ENCODE measurements around the gene CCNO. TPM values are rescaled to one million over a fixed set of nuclear protein-coding genes. Genes with fewer than 3 reads are reported as not detected.

CCNO gene
- polyA plus RNA-seq, 1 experiment, result not detected

DNA sequence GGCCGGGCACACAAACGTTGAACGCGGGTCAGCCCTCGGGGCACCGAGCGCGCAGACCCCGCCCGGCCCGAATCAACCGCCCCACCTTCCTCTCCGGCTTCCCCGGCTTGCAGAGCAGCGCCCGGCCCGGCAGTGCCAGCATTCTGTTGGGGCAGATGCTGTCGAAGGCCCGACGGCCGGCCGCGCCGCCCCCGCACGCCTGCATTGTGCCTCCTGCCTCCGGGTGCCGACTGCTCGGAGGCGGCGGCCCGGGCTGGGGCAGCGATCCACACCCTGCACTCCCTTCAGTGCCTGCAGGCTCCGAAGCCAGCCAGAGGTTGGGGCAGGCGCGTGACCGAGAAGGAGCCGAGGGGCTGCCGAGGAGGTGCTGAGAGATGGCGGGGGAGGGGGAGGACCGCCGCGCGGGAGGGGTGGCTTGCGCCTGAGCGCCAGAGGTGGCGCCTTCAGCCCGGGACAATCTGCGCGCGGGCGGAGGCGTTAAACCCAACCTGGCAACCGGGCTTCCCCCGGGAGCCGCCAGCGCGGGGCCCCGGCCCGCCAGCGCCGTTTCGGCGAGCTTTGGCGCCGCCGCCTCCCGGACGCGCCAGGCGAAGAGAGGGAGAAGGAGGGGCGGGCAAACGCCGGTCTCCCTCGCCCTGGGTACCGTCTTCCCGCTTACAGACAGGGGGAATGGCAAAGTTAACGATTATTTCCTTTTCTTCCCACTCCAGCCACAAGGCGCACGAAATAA, 6.3 kb downstream of the CCNO start, which contains the start of gene MCIDAS:
Gene MCIDAS (minus strand): TSS at position 382 of the 730 bp plus-strand sequence. CDS start 177 bp downstream, at position 205.
- H3K27me3 ChIP-seq (ENCODE audit: control insufficient read depth, insufficient read depth, low read length), result peaks cover 97% of the 10 kb centered on the region
- 0 out of 2 replicates have a peak within 1 kb of the TSS, but pooled peaks have one; percentile 29 for H3K4me3 ChIP-seq (ENCODE audit: low read depth, low read length)
- ChIA-PET CTCF (no interaction called here), POLR2A (no interaction called here)
- DNase-seq (ENCODE audit: low read depth, low spot score), result no peak
- TF ChIP-seq, protein P1, sequence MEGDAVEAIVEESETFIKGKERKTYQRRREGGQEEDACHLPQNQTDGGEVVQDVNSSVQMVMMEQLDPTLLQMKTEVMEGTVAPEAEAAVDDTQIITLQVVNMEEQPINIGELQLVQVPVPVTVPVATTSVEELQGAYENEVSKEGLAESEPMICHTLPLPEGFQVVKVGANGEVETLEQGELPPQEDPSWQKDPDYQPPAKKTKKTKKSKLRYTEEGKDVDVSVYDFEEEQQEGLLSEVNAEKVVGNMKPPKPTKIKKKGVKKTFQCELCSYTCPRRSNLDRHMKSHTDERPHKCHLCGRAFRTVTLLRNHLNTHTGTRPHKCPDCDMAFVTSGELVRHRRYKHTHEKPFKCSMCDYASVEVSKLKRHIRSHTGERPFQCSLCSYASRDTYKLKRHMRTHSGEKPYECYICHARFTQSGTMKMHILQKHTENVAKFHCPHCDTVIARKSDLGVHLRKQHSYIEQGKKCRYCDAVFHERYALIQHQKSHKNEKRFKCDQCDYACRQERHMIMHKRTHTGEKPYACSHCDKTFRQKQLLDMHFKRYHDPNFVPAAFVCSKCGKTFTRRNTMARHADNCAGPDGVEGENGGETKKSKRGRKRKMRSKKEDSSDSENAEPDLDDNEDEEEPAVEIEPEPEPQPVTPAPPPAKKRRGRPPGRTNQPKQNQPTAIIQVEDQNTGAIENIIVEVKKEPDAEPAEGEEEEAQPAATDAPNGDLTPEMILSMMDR (IDR thresholded peaks at IDR 0.05; ENCODE audit: low read depth, low read length), result no peak
- peaks cover 5% of the 10 kb centered on the region; the same call in 1 of the 2 replicates for H3K9me3 ChIP-seq (ENCODE audit: control insufficient read depth, insufficient read depth, low read length)
- no peak within 1 kb of the TSS for H3K27ac ChIP-seq (ENCODE audit: low read depth, low read length)

DNA sequence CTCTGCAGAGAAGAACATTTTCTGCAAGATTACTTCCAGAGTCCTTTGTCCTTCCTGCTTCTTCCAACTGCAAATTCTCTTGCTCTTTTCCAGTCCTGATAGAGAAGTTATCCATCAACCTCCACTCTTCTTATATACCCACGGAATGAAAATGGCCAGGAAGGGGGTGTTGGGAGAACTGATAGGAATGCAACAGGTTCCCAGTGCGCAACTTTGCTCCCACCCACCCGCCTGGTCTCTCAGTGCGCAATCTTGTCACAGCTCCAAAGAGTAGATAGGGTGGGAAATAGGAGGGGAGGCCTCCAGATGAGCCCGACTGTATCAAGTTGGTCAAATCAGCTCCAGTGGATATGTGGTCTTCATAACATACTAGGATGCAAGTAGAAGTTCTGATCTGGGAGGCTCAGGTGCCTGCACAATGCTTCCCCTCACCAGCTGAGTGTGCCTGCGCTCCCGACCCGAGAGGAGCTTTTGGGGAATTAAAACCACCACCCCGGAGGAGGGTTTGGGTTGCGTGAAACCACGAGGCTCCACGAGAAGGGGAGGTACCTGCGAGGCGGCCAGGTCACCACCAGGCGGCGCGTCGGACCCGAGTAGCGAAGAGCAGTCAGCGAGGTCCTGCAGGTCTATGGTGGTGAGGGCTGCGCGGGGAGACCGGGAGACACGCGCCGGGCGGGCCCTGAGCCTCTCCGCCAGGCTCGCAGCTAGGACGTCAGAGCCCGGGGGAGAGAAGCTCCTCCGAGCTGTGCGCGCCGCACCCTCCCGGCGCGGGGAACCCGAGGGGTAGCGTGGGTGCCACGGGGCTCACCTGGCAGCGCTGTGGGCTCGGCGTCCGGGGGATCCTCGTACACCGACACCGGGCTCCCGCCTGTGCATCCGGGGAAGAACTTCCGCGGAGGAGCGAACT, 7.1 kb downstream of the CCNO start:
- no peak overlapping the region for H3K4me3 ChIP-seq (ENCODE audit: low read depth, low read length)
- POLR2A ChIA-PET, result no interaction called here
- H3K9me3 ChIP-seq (ENCODE audit: control insufficient read depth, insufficient read depth, low read length), result peaks cover 7% of the 10 kb centered on the region; the same call in 1 of the 2 replicates
- no peak for DNase-seq (ENCODE audit: low read depth, low spot score)
- peaks cover 97% of the 10 kb centered on the region for H3K27me3 ChIP-seq (ENCODE audit: control insufficient read depth, insufficient read depth, low read length)
- no peak overlapping the region for H3K27ac ChIP-seq (ENCODE audit: low read depth, low read length)
- CTCF ChIA-PET, result interaction anchor here (0.5 to 1.0 kb wide), 2 partner anchors 32 to 1265 kb away, joined by 4 to 5 read pairs; no protein-coding TSS in a partner anchor
- TF ChIP-seq, protein P1 (IDR thresholded peaks at IDR 0.05; ENCODE audit: low read depth, low read length), result peak; percentile 56

DNA sequence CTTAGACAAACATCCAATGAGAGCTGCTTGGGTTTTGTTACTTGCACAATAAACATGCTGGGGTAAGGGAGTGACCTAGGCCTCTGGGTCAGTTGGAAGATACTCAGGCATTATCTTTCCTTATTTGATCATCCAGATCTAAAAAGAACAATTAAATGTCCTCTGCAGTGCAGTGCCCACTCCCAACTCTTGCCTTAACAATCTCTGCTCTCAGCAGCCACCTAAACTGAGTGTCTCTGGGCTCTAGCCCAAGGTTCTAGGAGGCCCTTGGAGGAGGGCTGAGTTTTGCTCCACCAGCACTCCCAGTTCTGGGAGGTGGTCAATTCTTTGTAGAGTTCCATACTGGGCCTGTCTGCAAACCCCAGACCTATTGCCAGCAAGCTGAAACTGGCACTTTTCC, 8.1 kb downstream of the CCNO start:
- Histone ChIP-seq H3K27ac (ENCODE audit: low read depth, low read length) (no peak overlapping the region), H3K27me3 (ENCODE audit: control insufficient read depth, insufficient read depth, low read length) (peaks cover 97% of the 10 kb centered on the region), H3K9me3 (ENCODE audit: control insufficient read depth, insufficient read depth, low read length) (peaks cover 9% of the 10 kb centered on the region; the same call in 1 of the 2 replicates), H3K4me3 (ENCODE audit: low read depth, low read length) (no peak overlapping the region)
- no peak for DNase-seq (ENCODE audit: low read depth, low spot score)
- TF ChIP-seq, protein P1 (IDR thresholded peaks at IDR 0.05; ENCODE audit: low read depth, low read length), result no peak
- ChIA-PET POLR2A (no interaction called here), CTCF (interaction anchor here (1.0 kb wide), 1 partner anchor 33 kb away, joined by 4 read pairs; no protein-coding TSS in a partner anchor)

DNA sequence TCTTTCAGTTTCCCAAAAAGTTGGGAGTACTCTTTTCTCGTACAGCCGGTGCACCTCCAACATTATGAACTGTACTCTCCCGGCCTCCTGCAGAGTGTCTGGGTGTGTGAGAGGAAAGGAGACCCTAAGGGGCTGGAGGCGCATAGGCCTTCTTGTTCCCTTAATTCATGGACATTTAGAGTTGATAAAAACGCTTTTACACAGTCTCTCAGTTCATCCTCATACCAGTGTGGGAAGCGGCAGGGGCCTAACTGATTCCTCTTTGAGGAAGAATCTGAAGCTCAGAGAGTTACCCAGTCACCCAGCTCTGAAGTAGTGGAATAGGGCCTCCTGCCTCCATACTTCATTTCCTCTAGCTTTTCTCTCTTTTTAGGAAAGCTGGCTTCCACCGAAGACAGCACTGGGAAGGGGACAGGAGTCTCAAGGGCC, 9.6 kb downstream of the CCNO start:
- no peak for DNase-seq (ENCODE audit: low read depth, low spot score)
- H3K4me3 ChIP-seq (ENCODE audit: low read depth, low read length), result no peak overlapping the region
- H3K27ac ChIP-seq (ENCODE audit: low read depth, low read length), result no peak overlapping the region
- H3K9me3 ChIP-seq (ENCODE audit: control insufficient read depth, insufficient read depth, low read length), result peaks cover 10% of the 10 kb centered on the region; the same call in 1 of the 2 replicates
- ChIA-PET POLR2A (no interaction called here), CTCF (no interaction called here)
- peaks cover 90% of the 10 kb centered on the region for H3K27me3 ChIP-seq (ENCODE audit: control insufficient read depth, insufficient read depth, low read length)
- TF ChIP-seq, protein P1 (IDR thresholded peaks at IDR 0.05; ENCODE audit: low read depth, low read length), result no peak
